Measurements from ENCODE around the gene TMEM170A. TPM values are rescaled to one million over a fixed set of nuclear protein-coding genes. Genes with fewer than 3 reads are reported as not detected.

TMEM170A gene
- polyA plus RNA-seq, 1 donor = 43.0 TPM

GRCh38 chr16:75402159-75402820 is 62.2 kb downstream of the TMEM170A start:
- Histone ChIP-seq H3K9me3 (ENCODE audit: control insufficient read depth, low read depth, low read length) (no peaks in the 10 kb centered on the region), H3K36me3 (ENCODE audit: control insufficient read depth, insufficient read depth, low read length) (peaks cover 24% of the 10 kb centered on the region), H3K4me1 (ENCODE audit: control insufficient read depth, insufficient read depth, low read length) (peaks cover 14% of the 10 kb centered on the region), H3K27me3 (ENCODE audit: control insufficient read depth, insufficient read depth, low read length) (no peaks in the 10 kb centered on the region), H3K4me3 (ENCODE audit: low read length) (no peak overlapping the region), H3K27ac (ENCODE audit: low read length) (peak overlapping the region; percentile 75)
- no CpG with 5 or more reads among the region's 2 CpGs for WGBS (ENCODE audit: insufficient coverage, low lambda C conversion rate)
- DNase-seq = peak in 1 of 2 donors; percentile 31

DNA sequence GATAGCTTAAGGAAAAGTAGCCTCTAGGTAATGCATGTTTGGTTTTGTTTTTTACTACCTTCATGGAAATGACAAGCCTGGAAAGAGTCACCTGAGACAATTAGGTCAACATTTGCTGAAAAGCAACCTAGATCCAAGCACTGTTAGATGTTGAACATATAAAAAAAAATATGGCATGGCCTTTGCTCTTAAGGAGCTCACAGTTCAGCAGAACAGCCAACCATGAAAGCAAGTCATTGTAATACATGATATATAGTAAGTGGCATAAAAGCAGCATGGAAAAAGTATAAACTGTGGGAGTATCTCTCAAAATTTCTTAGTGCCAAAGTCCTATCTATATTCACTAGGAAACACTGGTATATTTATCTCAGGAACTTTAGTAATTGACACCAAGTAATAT is 62.8 kb downstream of the TMEM170A start:
- Histone ChIP-seq H3K4me3 (ENCODE audit: low read length) (no peak overlapping the region), H3K9me3 (ENCODE audit: control insufficient read depth, low read depth, low read length) (no peaks in the 10 kb centered on the region), H3K4me1 (ENCODE audit: control insufficient read depth, insufficient read depth, low read length) (peaks cover 14% of the 10 kb centered on the region), H3K36me3 (ENCODE audit: control insufficient read depth, insufficient read depth, low read length) (peaks cover 20% of the 10 kb centered on the region), H3K27ac (ENCODE audit: low read length) (peak overlapping the region; percentile 75), H3K27me3 (ENCODE audit: control insufficient read depth, insufficient read depth, low read length) (no peaks in the 10 kb centered on the region)
- DNase-seq = peak in 1 of 2 donors; percentile 74

GRCh38 chr16:75398333-75398732 is 66.2 kb downstream of the TMEM170A start:
- Histone ChIP-seq H3K9me3 (ENCODE audit: control insufficient read depth, low read depth, low read length) (no peaks in the 10 kb centered on the region), H3K4me1 (ENCODE audit: control insufficient read depth, insufficient read depth, low read length) (peaks cover 14% of the 10 kb centered on the region), H3K36me3 (ENCODE audit: control insufficient read depth, insufficient read depth, low read length) (peaks cover 19% of the 10 kb centered on the region), H3K27me3 (ENCODE audit: control insufficient read depth, insufficient read depth, low read length) (no peaks in the 10 kb centered on the region), H3K27ac (ENCODE audit: low read length) (no peak overlapping the region), H3K4me3 (ENCODE audit: low read length) (no peak overlapping the region)
- WGBS (ENCODE audit: insufficient coverage, low lambda C conversion rate) = no CpG with 5 or more reads among the region's 1 CpG
- no peak for DNase-seq

DNA sequence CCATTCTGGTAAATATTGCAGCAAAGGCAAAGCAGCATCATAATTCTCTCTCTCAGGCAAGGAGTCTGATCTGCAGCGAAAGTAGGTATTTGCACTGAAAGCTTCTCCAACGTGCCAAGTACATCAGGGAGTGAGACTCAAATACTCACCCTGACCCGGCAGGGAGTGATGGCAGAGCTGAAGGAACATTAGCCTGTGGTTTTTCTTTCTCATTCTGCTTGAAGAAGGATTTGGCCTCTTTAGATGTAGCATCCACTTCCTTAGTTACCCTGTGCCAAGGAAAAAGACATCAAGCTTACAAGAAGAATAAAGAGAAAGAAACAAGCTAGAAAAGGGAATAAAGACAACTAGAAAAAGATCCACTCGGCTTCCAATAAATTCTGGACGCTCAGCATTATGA is 69.5 kb downstream of the TMEM170A start:
- H3K4me1 ChIP-seq (ENCODE audit: control insufficient read depth, insufficient read depth, low read length) = no peaks in the 10 kb centered on the region
- no peaks in the 10 kb centered on the region for H3K27me3 ChIP-seq (ENCODE audit: control insufficient read depth, insufficient read depth, low read length)
- WGBS (ENCODE audit: insufficient coverage, low lambda C conversion rate) = 80% methylated on average over 1 of the region's 5 CpGs
- no peak overlapping the region for H3K27ac ChIP-seq (ENCODE audit: low read length)
- peaks cover 35% of the 10 kb centered on the region for H3K36me3 ChIP-seq (ENCODE audit: control insufficient read depth, insufficient read depth, low read length)
- no peaks in the 10 kb centered on the region for H3K9me3 ChIP-seq (ENCODE audit: control insufficient read depth, low read depth, low read length)
- no peak for DNase-seq
- no peak overlapping the region for H3K4me3 ChIP-seq (ENCODE audit: low read length)

Other genes starting within 250 kb of the TMEM170A start
- gene CTRB1, start 245.7 kb downstream of the TMEM170A start, polyA plus RNA-seq = not detected
- gene BCAR1, start 213.1 kb downstream of the TMEM170A start, polyA plus RNA-seq = 58.6 TPM
- gene CFDP1, start 31.2 kb downstream of the TMEM170A start, polyA plus RNA-seq = 121 TPM
- 3.3 TPM for gene CHST6, start 30.8 kb upstream of the TMEM170A start, polyA plus RNA-seq
- gene CHST5, start 71.4 kb upstream of the TMEM170A start, polyA plus RNA-seq = 35.6 TPM
- gene TMEM231, start 91.6 kb upstream of the TMEM170A start, polyA plus RNA-seq = 7.6 TPM
- gene GABARAPL2, start 101.7 kb upstream of the TMEM170A start, polyA plus RNA-seq = 136 TPM
- 31.7 TPM for gene ADAT1, start 158.6 kb upstream of the TMEM170A start, polyA plus RNA-seq
- 100 TPM for gene KARS1, start 183.0 kb upstream of the TMEM170A start, polyA plus RNA-seq
- gene TERF2IP, start 183.1 kb upstream of the TMEM170A start, polyA plus RNA-seq = 56.8 TPM
- 0.06 TPM for gene CPHXL2, start 212.3 kb upstream of the TMEM170A start, polyA plus RNA-seq
- not detected for gene DUXB, start 236.8 kb upstream of the TMEM170A start, polyA plus RNA-seq